Measurements from ENCODE around the gene SCGB1C1.
"Not testable (repeated sequence)": the region's sequence is repeated elsewhere in the genome, so short reads cannot be mapped to it uniquely, and the experiment has no call there.

Gene SCGB1C1

DNA sequence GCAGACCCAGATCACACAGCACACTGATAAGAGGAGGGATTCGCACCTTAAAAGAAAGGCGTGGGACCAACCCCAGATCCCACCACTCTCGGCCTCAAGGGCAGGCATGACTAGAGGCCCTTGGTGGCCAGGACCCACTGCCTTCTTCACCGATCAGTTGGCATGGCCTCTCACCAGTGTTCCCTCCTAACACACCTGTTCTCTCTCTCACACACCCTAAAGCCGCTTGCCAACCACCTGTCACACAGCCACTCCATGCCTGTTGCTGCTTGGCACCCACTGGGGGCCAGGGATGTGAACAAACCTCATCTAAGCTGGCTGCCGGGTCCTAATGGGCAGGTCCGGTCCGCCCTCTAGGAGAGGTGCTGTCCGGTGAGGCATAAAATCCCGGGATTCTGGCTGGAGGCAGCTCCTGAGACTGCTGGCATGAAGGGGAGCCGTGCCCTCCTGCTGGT is at the start of gene SCGB1C1:
Gene SCGB1C1, plus strand, starts transcription at position 405 of the 455 bp plus-strand sequence. Its CDS starts 22 bp downstream, at position 427.
- not testable (repeated sequence) for DNase-seq

DNA sequence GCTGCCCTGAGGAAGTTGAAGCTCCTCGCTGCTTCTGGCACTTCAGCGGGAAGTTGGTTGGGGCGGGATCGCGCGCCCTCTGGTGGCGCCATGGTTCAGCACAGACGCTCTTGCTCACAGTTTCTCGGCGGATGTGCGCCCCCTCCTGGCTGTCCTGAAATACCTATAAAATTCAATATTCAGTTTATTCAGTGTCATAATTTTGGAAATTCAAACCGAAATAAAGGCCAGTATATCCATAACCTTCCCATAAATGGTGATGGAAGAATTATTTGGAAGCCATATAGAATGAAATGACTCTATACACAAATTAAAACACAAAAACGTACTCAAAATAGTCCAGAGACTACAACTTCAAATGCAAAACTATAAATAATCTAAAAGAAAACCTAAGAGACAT is 12.6 kb upstream of the SCGB1C1 start:
- not testable (repeated sequence) for DNase-seq

DNA sequence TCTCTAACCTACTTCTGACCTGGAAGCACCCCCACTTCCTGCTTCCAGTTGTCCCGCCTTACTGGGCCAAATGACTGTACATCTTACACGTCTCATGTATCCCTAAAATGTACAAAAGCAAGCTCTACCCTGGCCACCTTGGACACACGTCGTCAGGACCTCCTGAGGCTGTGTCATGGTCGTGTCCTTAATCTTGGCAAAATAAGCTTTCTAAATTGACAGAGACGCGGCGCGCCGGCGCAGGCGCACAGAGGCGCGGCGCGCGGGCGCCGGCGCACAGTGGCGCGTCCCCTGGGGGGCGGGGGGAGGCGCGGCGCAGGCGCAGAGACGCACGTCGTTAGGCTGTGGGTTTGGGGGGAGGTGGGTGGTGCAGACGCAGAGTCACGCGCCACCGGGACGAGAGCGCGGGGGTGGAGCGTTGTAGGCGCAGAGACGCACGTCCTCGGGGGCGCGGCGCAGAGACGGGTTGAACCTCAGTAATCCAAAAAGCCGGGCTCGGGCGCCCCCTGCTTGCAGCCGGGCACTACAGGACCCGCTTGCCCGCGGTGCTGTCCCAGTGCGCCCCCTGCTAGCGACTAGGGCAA is 3.6 kb upstream of the SCGB1C1 start:
- DNase-seq: not testable (repeated sequence)

- DNase-seq: not testable (repeated sequence)
These were observed 3.0 kb upstream of the SCGB1C1 start for GRCh38 chr11:189843-190311.

- DNase-seq: not testable (repeated sequence)
These were observed 2.3 kb upstream of the SCGB1C1 start for GRCh38 chr11:190546-190945.

DNA sequence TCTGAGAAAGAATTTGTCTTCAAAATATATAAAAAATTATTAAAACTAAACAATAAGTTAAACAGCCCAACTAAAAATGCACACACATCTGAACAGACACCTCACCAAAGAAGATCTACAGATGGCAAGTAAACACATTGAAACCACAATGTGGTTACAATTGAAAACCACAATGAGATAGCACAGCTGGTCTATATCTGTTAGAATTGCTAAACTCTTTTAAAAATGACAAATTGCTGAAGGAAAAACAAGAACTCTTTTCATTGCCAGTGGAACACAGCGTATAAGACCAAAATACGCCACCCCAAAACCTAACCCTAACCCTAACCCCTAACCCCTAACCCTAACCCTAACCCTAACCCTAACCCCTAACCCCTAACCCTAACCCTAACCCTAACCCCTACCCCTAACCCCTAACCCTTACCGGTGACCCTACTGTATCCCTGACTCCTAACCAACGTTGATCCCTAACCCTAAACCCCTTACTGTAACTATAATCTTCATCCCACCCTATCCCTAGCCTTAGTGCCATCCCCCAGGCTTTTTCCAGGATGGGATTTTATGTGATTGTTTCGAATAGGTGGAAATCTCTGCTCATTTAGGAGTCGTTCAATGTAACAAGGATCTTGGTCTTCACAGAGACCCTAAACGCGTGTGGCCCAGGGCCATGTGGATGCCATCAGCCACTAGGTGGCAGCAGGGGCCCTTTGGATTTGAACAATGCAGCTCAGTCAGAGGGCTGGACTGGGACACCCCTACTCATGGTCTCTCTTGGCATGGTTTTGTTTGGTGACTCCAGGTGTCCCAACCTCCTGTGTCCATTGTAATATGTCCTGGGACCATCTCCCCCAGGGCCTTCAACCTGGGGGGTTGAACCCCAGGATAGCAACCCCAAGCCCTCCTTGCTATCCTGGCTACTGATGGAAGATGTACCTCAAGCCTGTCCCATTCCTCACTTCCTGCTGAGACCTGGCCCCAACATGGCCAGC is 1.1 kb upstream of the SCGB1C1 start:
- DNase-seq: not testable (repeated sequence)

- DNase-seq: not testable (repeated sequence)
These were observed 603 bp downstream of the SCGB1C1 start for GRCh38 chr11:193481-193880.

DNA sequence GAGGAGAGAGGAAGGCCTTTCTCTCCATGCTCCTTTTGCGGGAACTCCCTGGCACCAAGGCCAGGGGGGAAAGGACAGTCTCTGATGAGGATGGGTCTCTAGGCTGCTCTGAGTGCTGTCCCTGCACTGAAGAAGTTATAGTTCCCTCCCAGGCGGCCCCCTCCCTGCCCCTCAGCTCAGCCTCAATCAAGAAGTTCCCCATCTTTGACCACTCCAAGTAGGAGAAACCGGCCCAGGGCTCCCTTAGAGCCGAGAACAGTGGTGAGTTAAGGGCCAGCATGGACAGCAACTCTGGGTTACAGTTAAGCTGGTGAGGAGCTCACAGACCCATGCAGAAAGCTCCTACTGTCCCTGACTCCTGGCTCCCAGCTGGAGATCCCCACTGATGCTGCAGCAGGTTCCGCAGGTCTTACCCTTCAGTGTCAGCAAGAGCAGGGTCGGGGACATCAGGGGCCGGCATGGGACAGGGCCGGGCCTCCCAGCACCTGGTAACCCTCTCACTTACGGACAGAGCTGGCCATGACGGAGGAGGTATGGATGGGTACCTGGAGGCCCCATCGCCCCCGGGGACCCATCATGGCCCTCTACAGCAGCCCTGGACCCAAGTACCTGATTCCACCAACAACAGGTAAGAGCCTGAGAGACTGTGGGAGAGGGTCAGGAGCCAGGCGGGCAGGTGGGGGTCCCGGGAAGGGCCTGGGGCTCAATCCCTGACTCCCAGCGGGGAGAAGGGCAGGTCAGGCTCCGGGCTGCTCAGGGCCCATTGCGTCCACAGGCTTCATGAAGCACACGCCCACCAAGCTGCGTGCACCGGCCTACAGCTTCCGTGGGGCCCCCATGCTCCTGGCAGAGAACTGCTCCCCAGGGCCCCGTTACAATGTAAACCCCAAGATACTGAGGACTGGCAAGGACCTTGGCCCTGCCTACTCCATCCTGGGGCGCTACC is 4.2 kb downstream of the SCGB1C1 start:
- no peak for DNase-seq

- DNase-seq: no peak
These were observed 4.9 kb downstream of the SCGB1C1 start for GRCh38 chr11:197741-198235.

- no peak for DNase-seq
These were observed 5.4 kb downstream of the SCGB1C1 start for GRCh38 chr11:198236-198806.

DNA sequence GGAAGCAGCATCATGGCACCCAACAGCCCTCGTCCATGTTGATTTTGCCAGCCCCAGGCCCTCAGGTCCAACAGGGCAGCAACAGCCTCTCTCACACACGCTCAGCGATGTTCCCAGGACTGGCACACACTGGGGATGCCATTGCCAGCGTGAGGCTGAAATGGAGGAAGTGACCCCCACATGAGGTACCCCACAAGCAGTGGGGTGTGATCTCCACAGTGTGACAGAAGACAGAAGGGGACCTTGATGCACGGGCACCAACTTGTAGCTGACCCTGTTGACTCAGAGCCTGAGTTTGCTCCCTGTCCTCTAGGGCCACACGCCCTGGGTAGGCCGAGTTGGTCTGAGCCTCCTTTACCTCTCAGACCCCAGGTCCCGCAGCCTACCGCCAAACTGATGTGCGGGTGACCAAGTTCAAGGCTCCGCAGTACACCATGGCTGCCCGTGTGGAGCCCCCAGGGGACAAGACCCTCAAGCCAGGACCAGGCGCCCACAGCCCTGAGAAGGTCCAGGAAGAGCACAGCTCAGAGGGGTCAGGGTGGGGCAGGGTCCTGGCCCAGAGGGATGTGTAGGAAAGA is 6.2 kb downstream of the SCGB1C1 start:
- no peak for DNase-seq

DNA sequence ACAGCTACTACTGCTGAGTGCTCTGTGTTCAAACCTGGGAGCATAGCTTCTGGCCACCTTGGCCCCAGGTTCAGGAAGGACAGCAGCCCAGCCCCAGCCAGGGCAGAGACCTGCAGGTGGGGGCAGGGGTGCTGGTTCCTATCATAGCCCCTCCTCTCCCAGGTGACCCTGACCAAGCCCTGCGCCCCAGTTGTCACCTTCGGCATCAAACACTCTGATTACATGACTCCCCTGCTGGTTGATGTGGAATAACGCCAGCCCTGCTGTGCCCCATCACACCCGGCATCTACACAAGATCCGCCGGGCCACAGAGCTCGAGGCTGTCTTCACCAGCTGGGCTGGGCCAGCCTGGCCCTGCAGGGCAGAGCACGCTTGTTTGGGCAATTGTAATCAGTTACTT is 6.9 kb downstream of the SCGB1C1 start:
- DNase-seq: no peak

GRCh38 chr11:200224-201003 is 7.5 kb downstream of the SCGB1C1 start:
- DNase-seq: no peak

DNA sequence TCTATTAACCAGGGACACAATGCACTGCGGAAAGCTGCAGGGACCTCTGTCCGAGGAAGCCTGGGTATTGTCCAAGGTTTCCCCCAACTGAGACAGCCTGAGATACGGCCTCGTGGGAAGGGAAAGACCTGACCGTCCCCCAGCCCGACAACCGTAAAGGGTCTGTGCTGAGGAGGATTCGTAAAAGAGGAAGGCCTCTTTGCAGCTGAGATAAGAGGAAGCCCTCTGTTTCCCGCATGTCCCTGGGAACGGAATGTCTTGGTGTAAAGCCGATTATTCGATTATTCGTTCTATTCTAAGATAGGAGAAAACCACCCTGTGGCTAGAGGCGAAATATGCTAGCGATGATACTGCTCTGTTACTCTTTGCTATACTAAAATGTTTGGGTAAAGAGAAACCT is 9.1 kb downstream of the SCGB1C1 start:
- DNase-seq: no peak

DNA sequence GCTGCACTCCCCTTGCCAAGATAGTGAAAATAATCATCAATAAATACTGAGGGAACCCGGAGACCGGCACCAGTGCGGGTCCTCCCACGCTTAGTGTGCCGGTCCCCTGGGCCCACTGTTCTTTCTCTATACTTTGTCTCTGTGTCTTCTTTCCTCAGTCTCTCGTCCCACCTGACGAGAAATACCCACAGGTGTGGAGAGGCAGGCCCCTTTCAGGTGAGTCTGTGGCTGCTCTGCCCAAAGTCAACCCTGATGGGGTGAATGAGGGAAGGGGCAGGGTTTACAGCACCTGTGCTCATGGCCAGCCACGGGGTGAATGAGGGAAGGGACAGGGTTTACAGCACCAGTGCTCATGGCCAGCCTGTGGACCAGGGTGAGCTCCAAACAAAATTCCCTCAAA is 9.6 kb downstream of the SCGB1C1 start:
- no peak for DNase-seq

DNA sequence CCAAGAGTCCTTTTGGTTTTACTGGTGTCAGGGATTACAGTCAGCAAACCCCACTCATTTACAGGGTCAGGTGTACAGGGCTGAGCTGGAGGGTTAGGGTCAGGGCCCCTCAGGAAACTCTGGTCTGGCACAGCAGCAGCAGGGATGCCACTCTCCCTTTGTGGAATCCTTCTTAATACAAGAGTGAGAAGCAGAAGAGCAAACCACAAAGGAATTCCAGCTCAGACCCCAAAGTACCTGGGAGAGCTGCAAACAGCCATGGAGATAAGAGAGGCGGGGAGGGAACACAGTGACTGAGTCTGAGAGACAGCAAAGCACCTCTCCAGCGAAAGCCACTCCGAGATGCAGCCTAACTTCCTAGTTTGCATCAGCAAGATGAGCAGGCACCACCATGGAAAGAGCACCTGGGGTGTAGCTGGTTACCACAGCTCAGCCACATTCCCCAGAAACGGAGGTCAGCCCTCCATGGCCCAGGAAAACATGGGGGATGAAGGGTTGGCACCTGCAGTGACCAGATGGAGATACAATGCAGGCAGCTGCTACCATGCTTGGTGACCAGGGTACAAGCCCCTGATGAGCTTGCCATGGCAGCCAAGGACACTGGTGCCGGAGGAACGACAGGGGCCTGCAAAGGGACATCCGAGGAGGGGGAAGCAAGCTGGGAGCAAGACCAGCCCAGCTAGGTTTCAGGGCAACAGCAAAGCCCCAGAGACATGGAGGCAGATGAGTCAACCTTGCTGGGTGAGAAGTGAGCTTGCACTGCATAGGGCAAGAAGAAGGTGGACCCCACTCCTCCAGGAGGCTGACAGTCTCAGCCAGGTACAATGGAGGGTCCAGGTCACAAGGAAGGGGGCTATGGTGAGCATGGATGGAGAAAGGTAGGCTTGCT is 10.4 kb downstream of the SCGB1C1 start:
- no peak for DNase-seq

DNA sequence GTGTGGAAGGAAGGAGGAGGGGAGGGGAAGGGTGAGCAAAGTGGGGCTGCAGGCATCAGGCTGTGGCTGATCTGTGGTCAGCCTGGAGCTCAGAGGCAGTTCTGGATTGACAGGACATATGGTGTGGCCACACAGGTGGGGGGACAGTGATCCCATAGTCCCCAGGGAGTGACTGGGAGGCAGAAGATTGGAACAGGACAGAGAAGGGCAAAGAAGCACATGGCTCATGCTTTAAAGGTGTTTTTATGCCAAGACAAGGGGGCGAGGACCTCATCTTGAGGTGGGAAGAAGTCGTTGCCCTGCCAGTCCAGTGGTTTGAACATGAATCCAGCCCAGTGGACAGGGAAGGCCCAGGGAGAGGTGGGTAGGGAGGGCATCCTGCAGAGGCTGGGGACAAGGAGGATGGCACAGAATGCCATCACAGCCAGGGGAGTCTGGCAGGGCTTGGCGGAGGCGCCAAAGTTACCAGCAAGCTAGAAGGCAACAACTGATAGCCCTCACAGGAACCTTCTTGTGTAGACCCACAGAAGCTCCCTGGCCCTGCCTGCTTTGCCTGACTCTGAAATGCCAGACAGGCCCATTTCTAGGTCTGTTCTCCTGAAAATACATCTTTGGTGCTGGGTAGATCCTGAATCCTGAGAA is 11.2 kb downstream of the SCGB1C1 start:
- DNase-seq: no peak

DNA sequence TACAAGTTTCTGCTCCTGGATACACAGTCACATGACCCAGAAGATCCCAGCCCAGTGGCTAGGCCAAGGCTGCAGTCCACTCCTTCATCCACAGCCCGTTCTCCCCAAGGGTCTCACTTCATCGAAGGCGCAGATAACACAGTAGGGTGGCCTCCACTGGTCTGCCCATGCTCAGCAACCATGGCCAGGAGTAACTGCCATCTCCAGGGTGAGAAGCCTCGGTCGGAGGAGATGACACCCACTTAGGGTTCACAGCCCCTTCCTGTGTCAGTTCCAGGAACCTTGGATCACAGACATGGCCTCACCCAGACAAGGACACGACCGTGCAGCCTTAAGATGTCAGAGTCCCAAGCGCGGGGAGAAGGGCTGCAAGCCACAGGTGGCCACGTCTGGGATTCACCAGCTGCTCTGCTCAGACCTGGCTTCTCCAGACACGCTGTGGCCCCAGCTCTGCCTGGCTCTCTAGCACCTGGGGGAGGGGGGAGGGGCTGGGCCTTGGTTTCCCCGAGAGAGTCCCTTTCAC is 11.8 kb downstream of the SCGB1C1 start:
- no peak for DNase-seq

Data from SHP77 (cell line).